SK-N-SH treated with all-trans-retinoic acid at 6 μM for 48 hours (cell line): Measurements from ENCODE around the gene BRD4.

Experiments used
- ATAC-seq: fragments of 200-7000 bp; cut with Tn5 transposase; 3 replicates; pipeline ENCODE4 v1.9.1; 2020; ENCODE audit warnings: mild to moderate bottlenecking, moderate library complexity
- ARNTL ChIP-seq: fragments of 450-650 bp; formaldehyde crosslinking; IDR thresholded peaks from 2 replicates; pipeline ENCODE4 v1.5.0; 2020; ENCODE audit warnings: low read depth, mild to moderate bottlenecking, moderate library complexity, borderline replicate concordance
- CREB5 ChIP-seq: fragments of 250-450 bp; sonication (Bioruptor Pico); IDR thresholded peaks from 2 replicates; pipeline ENCODE4 v1.5.1; 2020; ENCODE audit warnings: low read depth, mild to moderate bottlenecking, moderate library complexity
- CSDC2 ChIP-seq: fragments of 250-450 bp; sonication (Bioruptor Pico); IDR thresholded peaks from 2 replicates; pipeline ENCODE4 v1.5.0; 2020; ENCODE audit warnings: mild to moderate bottlenecking, moderate library complexity
- CSRNP3 ChIP-seq: fragments of 250-450 bp; sonication (Bioruptor Pico); IDR thresholded peaks from 2 replicates; pipeline ENCODE4 v1.5.1; 2021; ENCODE audit warnings: mild to moderate bottlenecking, moderate library complexity
- GLIS3 ChIP-seq: fragments of 250-450 bp; sonication (Bioruptor Pico); IDR thresholded peaks from 2 replicates; pipeline ENCODE4 v1.5.0; 2020; ENCODE audit warnings: mild to moderate bottlenecking, moderate library complexity
- PATZ1 ChIP-seq: fragments of 250-450 bp; sonication (Bioruptor Pico); IDR thresholded peaks from 2 replicates; pipeline ENCODE4 v1.8.0; 2020; ENCODE audit warnings: mild to moderate bottlenecking, moderate library complexity, borderline replicate concordance
- POU6F1 ChIP-seq: fragments of 250-450 bp; sonication (Bioruptor Pico); IDR thresholded peaks from 2 replicates; pipeline ENCODE4 v1.8.0; 2021; ENCODE audit warnings: low read depth, mild to moderate bottlenecking, moderate library complexity, borderline replicate concordance
- TCF4 ChIP-seq: fragments of 250-450 bp; sonication (Bioruptor Pico); IDR thresholded peaks from 2 replicates; pipeline ENCODE4 v1.8.0; 2021; ENCODE audit warnings: mild to moderate bottlenecking, moderate library complexity, borderline replicate concordance
- TOX ChIP-seq: fragments of 250-450 bp; sonication (Bioruptor Pico); IDR thresholded peaks from 2 replicates; pipeline ENCODE4 v1.8.0; 2021; ENCODE audit warnings: mild to moderate bottlenecking, moderate library complexity, borderline replicate concordance
- TSHZ2 ChIP-seq: fragments of 250-450 bp; sonication (Bioruptor Pico); IDR thresholded peaks from 2 replicates; pipeline ENCODE4 v1.5.0; 2020; ENCODE audit warnings: mild to moderate bottlenecking, moderate library complexity
- ZFP30 ChIP-seq: fragments of 450-650 bp; formaldehyde crosslinking; IDR thresholded peaks from 2 replicates; pipeline ENCODE4 v1.5.0; 2022; ENCODE audit warnings: mild to moderate bottlenecking, moderate library complexity
- ZNF70 ChIP-seq: fragments of 450-650 bp; formaldehyde crosslinking; IDR thresholded peaks from 2 replicates; pipeline ENCODE4 v1.5.0; 2020; ENCODE audit warnings: mild to moderate bottlenecking, moderate library complexity

BRD4 gene

GRCh38 chr19:15294561-15294990 lies 37.8 kb downstream of the BRD4 start:
- ATAC-seq = peak; percentile 6; the same call in 1 of the 3 replicates
- TF ChIP-seq TOX (CRISPR knock-in tag) (no peak), TCF4 (CRISPR knock-in tag) (peak; percentile 18; the same call in 1 of the 2 replicates), CSRNP3 (CRISPR knock-in tag) (no peak), POU6F1 (CRISPR knock-in tag) (no peak), TSHZ2 (CRISPR knock-in tag) (0 out of 2 replicates have a peak, but pooled peaks have one; percentile 27), CSDC2 (CRISPR knock-in tag) (no peak), GLIS3 (CRISPR knock-in tag) (no peak), PATZ1 (CRISPR knock-in tag) (no peak), CREB5 (CRISPR knock-in tag) (no peak), ZNF70 (CRISPR knock-in tag) (no peak), ZFP30 (CRISPR knock-in tag) (no peak)

- TF ChIP-seq CREB5 (CRISPR knock-in tag) (no peak), ARNTL (no peak), POU6F1 (CRISPR knock-in tag) (no peak), ZNF70 (CRISPR knock-in tag) (no peak), TCF4 (CRISPR knock-in tag) (peak; percentile 72; the same call in 1 of the 2 replicates), CSRNP3 (CRISPR knock-in tag) (no peak), TSHZ2 (CRISPR knock-in tag) (no peak)
- peak; percentile 6; the same call in 1 of the 3 replicates for ATAC-seq
Observed at GRCh38 chr19:15293781-15294491, 38.4 kb downstream of the BRD4 start.
